Adrenal gland (tissue), 12 donors: ENCODE measurements around the gene TMC1. TPM values are rescaled to one million over a fixed set of nuclear protein-coding genes. Genes with fewer than 3 reads are reported as not detected.

Experiments used
- DNase-seq, 7 donors: peaks; one replicate each; pipeline ENCODE4 v3.0.0-alpha.2; 2019 to 2020
- H3K27ac ChIP-seq, 5 donors: fragments of 200-600 bp; sonication (generic) in 4 of 5; 1 replicate in 3 of 5; 2 replicates in 2 of 5; pipeline versions ENCODE4 v1.5.1 to v1.8.0; 2016 to 2020; ENCODE audit warnings: mild to moderate bottlenecking in 1 of 5
- H3K27me3 ChIP-seq: fragments of 200-600 bp; 2 replicates; pipeline ENCODE4 v1.8.0; 2021
- H3K36me3 ChIP-seq, 2 donors: fragments of 200-600 bp; replicated peaks in 1 of 2; 1 replicate in 1 of 2; 2 replicates in 1 of 2; pipeline versions ENCODE4 v1.5.1 to v1.8.0; 2018 to 2022
- H3K4me1 ChIP-seq, 2 donors: fragments of 200-600 bp; replicated peaks in 1 of 2; 1 replicate in 1 of 2; 2 replicates in 1 of 2; pipeline versions ENCODE4 v1.5.1 to v1.8.0; 2018 to 2021
- H3K4me3 ChIP-seq, 4 donors: fragments of 200-600 bp; sonication (generic) in 3 of 4; one replicate each; pipeline ENCODE4 v1.5.1; 2016 to 2018
- H3K9me3 ChIP-seq, 3 donors: fragments of 200-600 bp; sonication (generic) in 1 of 3; replicated peaks in 1 of 3; 1 replicate in 2 of 3; 2 replicates in 1 of 3; pipeline versions ENCODE4 v1.5.1 to v1.8.0; 2016 to 2021
- POLR2A ChIP-seq, 2 donors: fragments of 450-650 bp; IDR thresholded peaks; one replicate each; pipeline ENCODE4 v1.6.1; 2017; ENCODE audit warnings: antibody characterized with exemption in 2 of 2, mild to moderate bottlenecking in 2 of 2, moderate library complexity in 1 of 2
- WGBS, 4 donors: extraction: QIAGEN DNeasy Blood & Tissue Kit in 2 of 4; methylation state at CpG; one replicate each; pipeline versions ENCODE4 v1.1.5 to v1.1.7; 2013 to 2017; 5-methylcytosine and 5-hydroxymethylcytosine counted together
- intact Hi-C, 2 donors: fragments of 100-400 bp; cut with DNase I; formaldehyde crosslinking; loops; one replicate each; pipeline versions ENCODE4 v1.14.1 to v1.15.0; 2022 to 2023
- polyA plus RNA-seq, 3 donors: library from polyadenylated mRNA; stranded (reverse); fragments of 200-250 nt in 2 of 3; fragments of 350-450 nt in 1 of 3; fragmentation: Illumina TruSeq in 1 of 3; extraction: RNeasy Lipid Tissue Mini Kit (QIAGEN cat#74804) in 1 of 3; gene quantifications; one replicate each; pipeline ENCODE4 v1.2.3, GENCODE V29; 2013 to 2014
- total RNA-seq, 9 donors: library from RNA; depleted of rRNA in 4 of 9; stranded (reverse); fragments of >200 nt in 4 of 9; fragments of 120-200 nt in 1 of 9; fragmentation: NEBNext Ultra II Directional in 1 of 9; extraction: Animal tissue kit (Norgen Biotek cat#: 25700) in 1 of 9; gene quantifications; one replicate each; pipeline versions ENCODE4 v1.1.0 to v1.2.4, GENCODE V29; 2013 to 2023
- TF ChIP-seq, protein P1 (sequence below), 6 experiments: fragments of 450-650 bp in 4 of 6; fragments of 200-600 bp in 2 of 6; sonication (generic) in 1 of 6; IDR thresholded peaks; 1 replicate in 5 of 6; 2 replicates in 1 of 6; pipeline versions ENCODE4 v1.5.1 to v1.8.0; 2016 to 2021; ENCODE audit warnings: antibody characterized with exemption in 6 of 6, mild to moderate bottlenecking in 2 of 6, moderate library complexity in 1 of 6
- donor health status: healthy with polysubstance abuse.
- donor health status: Bipolar disorder and iron deficiency.
- donor health status: DM: yes; HTN: yes; CAD: no.
- donor health status: DM: no; HTN: no; CAD: no.
- donor health status: DM: no; HTN: no; CAD: no.
- donor health status: DM: yes; HTN: yes; CAD: no.

TMC1 gene
- total and polyA plus RNA-seq, 12 donors = 0.22 to 1.5 (median 0.50) TPM; not detected in 7

GRCh38 chr9:72657023-72657422 lies 135.6 kb downstream of the TMC1 start:
- Histone ChIP-seq H3K9me3 (no peaks in the 10 kb centered on the region), H3K4me3 (no peak overlapping the region), H3K27me3 (no peaks in the 10 kb centered on the region), H3K4me1 (no peaks in the 10 kb centered on the region), H3K27ac (no peak overlapping the region), H3K36me3 (no peaks in the 10 kb centered on the region)
- intact Hi-C loops = no loop called here
- TF ChIP-seq POLR2A (IDR thresholded peaks at IDR 0.05) = no peak
- TF ChIP-seq, protein P1, sequence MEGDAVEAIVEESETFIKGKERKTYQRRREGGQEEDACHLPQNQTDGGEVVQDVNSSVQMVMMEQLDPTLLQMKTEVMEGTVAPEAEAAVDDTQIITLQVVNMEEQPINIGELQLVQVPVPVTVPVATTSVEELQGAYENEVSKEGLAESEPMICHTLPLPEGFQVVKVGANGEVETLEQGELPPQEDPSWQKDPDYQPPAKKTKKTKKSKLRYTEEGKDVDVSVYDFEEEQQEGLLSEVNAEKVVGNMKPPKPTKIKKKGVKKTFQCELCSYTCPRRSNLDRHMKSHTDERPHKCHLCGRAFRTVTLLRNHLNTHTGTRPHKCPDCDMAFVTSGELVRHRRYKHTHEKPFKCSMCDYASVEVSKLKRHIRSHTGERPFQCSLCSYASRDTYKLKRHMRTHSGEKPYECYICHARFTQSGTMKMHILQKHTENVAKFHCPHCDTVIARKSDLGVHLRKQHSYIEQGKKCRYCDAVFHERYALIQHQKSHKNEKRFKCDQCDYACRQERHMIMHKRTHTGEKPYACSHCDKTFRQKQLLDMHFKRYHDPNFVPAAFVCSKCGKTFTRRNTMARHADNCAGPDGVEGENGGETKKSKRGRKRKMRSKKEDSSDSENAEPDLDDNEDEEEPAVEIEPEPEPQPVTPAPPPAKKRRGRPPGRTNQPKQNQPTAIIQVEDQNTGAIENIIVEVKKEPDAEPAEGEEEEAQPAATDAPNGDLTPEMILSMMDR (IDR thresholded peaks at IDR 0.05) = no peak
- no peak for DNase-seq
- 68 to 89% (median 86%) methylated on average over 2 of the region's 2 CpGs for WGBS, 4 donors

- no peak for TF ChIP-seq POLR2A (IDR thresholded peaks at IDR 0.05)
- TF ChIP-seq, protein P1 (IDR thresholded peaks at IDR 0.05) = no peak
- Histone ChIP-seq H3K27ac (no peak overlapping the region), H3K27me3 (no peaks in the 10 kb centered on the region), H3K9me3 (no peaks in the 10 kb centered on the region), H3K4me3 (no peak overlapping the region), H3K36me3 (no peaks in the 10 kb centered on the region), H3K4me1 (no peaks in the 10 kb centered on the region)
- intact Hi-C loops = no loop called here
- DNase-seq = no peak
- WGBS, 4 donors = 41 to 75% (median 63%) methylated on average over 2 of the region's 2 CpGs
These were observed 137.3 kb downstream of the TMC1 start for GRCh38 chr9:72658703-72659102.

DNA sequence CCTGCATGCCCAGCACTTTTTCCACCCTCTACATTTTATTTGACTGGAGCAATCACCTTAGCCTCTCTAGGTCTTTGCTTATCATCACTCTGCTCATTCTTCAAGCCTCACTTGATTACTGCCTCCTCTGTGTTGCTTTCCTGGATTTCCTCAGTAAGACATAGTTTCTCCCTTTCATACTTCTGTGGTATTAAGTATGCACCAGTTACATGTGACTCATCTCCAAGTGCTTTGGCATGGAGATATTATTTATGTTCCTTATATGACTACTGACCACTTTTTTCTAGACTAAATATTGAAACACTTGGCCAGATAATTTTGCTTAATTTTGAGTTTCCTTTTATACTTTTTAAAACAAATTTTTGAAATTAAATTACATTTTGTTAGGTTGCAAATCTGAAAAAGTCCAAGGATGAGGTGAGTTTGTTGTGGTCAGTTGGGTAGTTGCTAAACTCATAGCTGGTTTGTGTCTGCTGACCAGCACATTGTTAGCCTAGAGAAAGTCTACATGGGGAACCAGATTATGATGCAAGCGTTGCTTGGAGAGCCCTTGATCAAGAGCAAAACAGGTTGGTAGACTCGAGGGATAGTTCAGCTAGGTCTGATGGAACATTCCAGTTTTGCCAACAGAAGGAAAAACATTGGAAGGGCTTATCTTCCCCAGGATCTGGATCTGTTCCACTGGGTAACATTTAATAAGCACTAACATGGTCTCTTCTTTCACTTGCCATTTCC lies 140.2 kb downstream of the TMC1 start:
- TF ChIP-seq, protein P1 (IDR thresholded peaks at IDR 0.05) = no peak
- TF ChIP-seq POLR2A (IDR thresholded peaks at IDR 0.05) = no peak
- H3K4me1 ChIP-seq = no peaks in the 10 kb centered on the region
- WGBS, 4 donors = 63 to 80% (median 76%) methylated on average over 2 of the region's 2 CpGs
- no peak overlapping the region for H3K27ac ChIP-seq
- intact Hi-C loops = no loop called here
- no peaks in the 10 kb centered on the region for H3K9me3 ChIP-seq
- H3K27me3 ChIP-seq = no peaks in the 10 kb centered on the region
- DNase-seq = no peak
- H3K4me3 ChIP-seq = no peak overlapping the region
- no peaks in the 10 kb centered on the region for H3K36me3 ChIP-seq

GRCh38 chr9:72665421-72665820 lies 144.0 kb downstream of the TMC1 start:
- H3K4me3 ChIP-seq = no peak overlapping the region
- WGBS, 4 donors = 59 to 87% (median 86%) methylated on average over 2 of the region's 2 CpGs
- intact Hi-C loops = no loop called here
- no peaks in the 10 kb centered on the region for H3K4me1 ChIP-seq
- TF ChIP-seq, protein P1 (IDR thresholded peaks at IDR 0.05) = no peak
- TF ChIP-seq POLR2A (IDR thresholded peaks at IDR 0.05) = no peak
- no peak overlapping the region for H3K27ac ChIP-seq
- no peaks in the 10 kb centered on the region for H3K9me3 ChIP-seq
- no peaks in the 10 kb centered on the region for H3K27me3 ChIP-seq
- no peaks in the 10 kb centered on the region for H3K36me3 ChIP-seq
- DNase-seq = no peak
